HepG2 (cell line): ENCODE results near the gene UGP2. TPM values are rescaled to one million over a fixed set of nuclear protein-coding genes. Genes with fewer than 3 reads are reported as not detected.

Experiments used
- ELF3 ChIP-seq: IDR thresholded peaks from 2 replicates; pipeline ENCODE4 v1.6.1; 2016; ENCODE audit warnings: missing genetic modification reagents, missing compliant biosample characterization
- EZH2 ChIP-seq: conservative IDR thresholded peaks from 2 replicates; pipeline ENCODE4 v1.6.1; 2012; ENCODE audit warnings: mild to moderate bottlenecking, low read depth, low read length, moderate library complexity
- GABPA ChIP-seq, 2 experiments: IDR thresholded peaks; 2 replicates each; pipeline ENCODE4 v1.6.1; 2011 to 2016; ENCODE audit warnings: low read depth in 2 of 2, low read length in 1 of 2, missing biosample characterization in 1 of 2, missing genetic modification characterization in 1 of 2
- KAT8 ChIP-seq: IDR thresholded peaks from 2 replicates; pipeline ENCODE4 v1.6.1; 2016; ENCODE audit warnings: missing genetic modification reagents, missing compliant biosample characterization
- KDM5B ChIP-seq: sonication (generic); formaldehyde crosslinking; IDR thresholded peaks from 2 replicates; pipeline ENCODE4 v1.4.0; 2020; ENCODE audit warnings: missing genetic modification reagents, mild to moderate bottlenecking, borderline replicate concordance
- MAFG ChIP-seq: sonication (generic); formaldehyde crosslinking; IDR thresholded peaks from 2 replicates; pipeline ENCODE4 v1.5.1; 2020; ENCODE audit warnings: mild to moderate bottlenecking, missing genetic modification reagents
- MBNL3 ChIP-seq: fragments of 250-450 bp; sonication (Bioruptor Pico); conservative IDR thresholded peaks from 2 replicates; pipeline ENCODE4 v1.8.0; 2022; ENCODE audit warnings: mild to moderate bottlenecking, inconsistent platforms
- MEIS1 ChIP-seq: sonication (generic); formaldehyde crosslinking; IDR thresholded peaks from 2 replicates; pipeline ENCODE4 v1.9.0; 2021; ENCODE audit warnings: mild to moderate bottlenecking, missing genetic modification reagents, moderate library complexity, borderline replicate concordance
- RCOR2 ChIP-seq: IDR thresholded peaks from 2 replicates; pipeline ENCODE4 v1.6.1; 2016; ENCODE audit warnings: missing biosample characterization, missing genetic modification reagents
- TFE3 ChIP-seq: IDR thresholded peaks from 2 replicates; pipeline ENCODE4 v1.6.1; 2016
- TOPORS ChIP-seq: sonication (generic); formaldehyde crosslinking; IDR thresholded peaks from 2 replicates; pipeline ENCODE4 v1.8.0; 2023; ENCODE audit warnings: mild to moderate bottlenecking, missing genetic modification reagents
- ZNF124 ChIP-seq: sonication (generic); formaldehyde crosslinking; IDR thresholded peaks from 2 replicates; pipeline ENCODE4 v1.4.0; 2020; ENCODE audit warnings: missing genetic modification reagents
- ZNF574 ChIP-seq: sonication (generic); formaldehyde crosslinking; IDR thresholded peaks from 2 replicates; pipeline ENCODE4 v1.4.0; 2020; ENCODE audit warnings: missing genetic modification reagents
- ZNF678 ChIP-seq: sonication (generic); formaldehyde crosslinking; IDR thresholded peaks from 2 replicates; pipeline ENCODE4 v1.4.0; 2020; ENCODE audit warnings: mild to moderate bottlenecking, missing genetic modification reagents
- ZNF761 ChIP-seq: sonication (generic); formaldehyde crosslinking; conservative IDR thresholded peaks from 2 replicates; pipeline ENCODE4 v1.4.0; 2020; ENCODE audit warnings: mild to moderate bottlenecking, missing genetic modification reagents
- ZNF878 ChIP-seq: sonication (generic); formaldehyde crosslinking; IDR thresholded peaks from 2 replicates; pipeline ENCODE4 v1.8.1; 2023; ENCODE audit warnings: mild to moderate bottlenecking, missing genetic modification reagents, moderate library complexity
- polyA plus RNA-seq, 8 experiments: library from polyadenylated mRNA; depleted of rRNA in 3 of 8; stranded (reverse) in 7 of 8; unstranded in 1 of 8; fragments of >200 nt; fragmentation: Illumina TruSeq in 4 of 8; extraction: Trizol in 4 of 8; gene quantifications; 2 replicates each; pipeline versions ENCODE4 v1.2.1 to v1.2.3, GENCODE V29; 2011 to 2016; ENCODE audit warnings: low read depth in 4 of 8, missing spikeins in 1 of 8, mixed read lengths in 1 of 8; ENCODE audit not compliant: insufficient read depth in 1 of 8
- total RNA-seq, 5 experiments: library from RNA; depleted of rRNA; stranded (reverse); fragments of >200 nt; fragmentation: Illumina TruSeq; extraction: Trizol; gene quantifications; 2 replicates each; pipeline ENCODE4 v1.2.3, GENCODE V29; 2016; ENCODE audit warnings: low read depth in 1 of 5
- TF ChIP-seq, protein P1 (sequence below): sonication (generic); formaldehyde crosslinking; IDR thresholded peaks from 2 replicates; pipeline ENCODE4 v1.4.0; 2020; ENCODE audit warnings: missing genetic modification reagents
- TF ChIP-seq, protein P2 (sequence below): sonication (generic); formaldehyde crosslinking; IDR thresholded peaks from 2 replicates; pipeline ENCODE4 v1.4.0; 2020; ENCODE audit warnings: missing genetic modification reagents; ENCODE audit errors: not compliant biosample characterization
- TF ChIP-seq, protein P3 (sequence below): sonication (generic); formaldehyde crosslinking; IDR thresholded peaks from 2 replicates; pipeline ENCODE4; 2020; ENCODE audit warnings: missing genetic modification reagents, mild to moderate bottlenecking, borderline replicate concordance

Gene UGP2
- total and polyA plus RNA-seq, 2 of the 13 experiments (the other 11 are each of a cell fraction or from before 2014, with no cell fraction given): 96.0 to 134 TPM

DNA sequence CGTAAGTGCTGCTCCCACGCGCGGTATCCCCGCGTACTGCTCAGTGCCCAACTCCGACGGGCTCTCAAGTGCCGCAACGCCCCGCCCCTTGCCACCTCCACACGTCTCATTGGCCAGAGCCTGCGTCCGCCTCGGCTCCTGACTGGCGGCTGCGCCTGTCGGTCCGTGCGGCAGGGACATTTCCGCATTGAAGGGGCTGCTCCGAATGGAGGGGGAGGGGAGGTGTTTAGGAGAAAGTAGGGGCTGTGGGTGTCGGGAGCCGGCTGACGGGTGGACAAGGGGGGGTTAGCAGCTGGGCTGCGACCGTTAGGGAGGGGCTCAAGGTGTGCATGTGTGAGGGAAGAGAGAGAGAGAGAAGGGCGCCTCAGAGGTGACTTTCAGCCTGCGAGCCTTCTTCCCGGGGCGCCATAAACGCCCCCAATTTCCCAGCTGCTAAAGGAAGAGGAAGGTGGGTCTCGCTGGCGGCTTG is 877 bp upstream of the UGP2 start (continued):
- TF ChIP-seq TFE3 (no peak; the same call in 1 of the 2 replicates), ZNF761 (CRISPR knock-in tag) (no peak), RCOR2 (CRISPR knock-in tag) (no peak), ZNF878 (CRISPR knock-in tag) (no peak; the same call in 1 of the 2 replicates), ZNF678 (CRISPR knock-in tag) (no peak; the same call in 1 of the 2 replicates), EZH2 (no peak), TOPORS (CRISPR knock-in tag) (peak; percentile 95), KDM5B (CRISPR knock-in tag) (no peak), MBNL3 (CRISPR knock-in tag) (no peak), ELF3 (peak; percentile 97), KAT8 (CRISPR knock-in tag) (peak; percentile 82), MEIS1 (CRISPR knock-in tag) (0 out of 2 replicates have a peak, but pooled peaks have one; percentile 73), GABPA (IDR thresholded peaks at IDR 0.05; ENCODE audit: low read depth, low read length) (peak; percentile 59), GABPA (CRISPR knock-in tag; IDR thresholded peaks at IDR 0.05; ENCODE audit: low read depth) (peak; percentile 89), MAFG (no peak), ZNF124 (CRISPR knock-in tag) (no peak; the same call in 1 of the 2 replicates), ZNF574 (no peak; the same call in none of the 2 replicates)
- TF ChIP-seq, protein P1, sequence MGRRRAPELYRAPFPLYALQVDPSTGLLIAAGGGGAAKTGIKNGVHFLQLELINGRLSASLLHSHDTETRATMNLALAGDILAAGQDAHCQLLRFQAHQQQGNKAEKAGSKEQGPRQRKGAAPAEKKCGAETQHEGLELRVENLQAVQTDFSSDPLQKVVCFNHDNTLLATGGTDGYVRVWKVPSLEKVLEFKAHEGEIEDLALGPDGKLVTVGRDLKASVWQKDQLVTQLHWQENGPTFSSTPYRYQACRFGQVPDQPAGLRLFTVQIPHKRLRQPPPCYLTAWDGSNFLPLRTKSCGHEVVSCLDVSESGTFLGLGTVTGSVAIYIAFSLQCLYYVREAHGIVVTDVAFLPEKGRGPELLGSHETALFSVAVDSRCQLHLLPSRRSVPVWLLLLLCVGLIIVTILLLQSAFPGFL (CRISPR knock-in tag): no peak
- TF ChIP-seq, protein P2, sequence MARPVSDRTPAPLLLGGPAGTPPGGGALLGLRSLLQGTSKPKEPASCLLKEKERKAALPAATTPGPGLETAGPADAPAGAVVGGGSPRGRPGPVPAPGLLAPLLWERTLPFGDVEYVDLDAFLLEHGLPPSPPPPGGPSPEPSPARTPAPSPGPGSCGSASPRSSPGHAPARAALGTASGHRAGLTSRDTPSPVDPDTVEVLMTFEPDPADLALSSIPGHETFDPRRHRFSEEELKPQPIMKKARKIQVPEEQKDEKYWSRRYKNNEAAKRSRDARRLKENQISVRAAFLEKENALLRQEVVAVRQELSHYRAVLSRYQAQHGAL (CRISPR knock-in tag): no peak
- TF ChIP-seq, protein P3, sequence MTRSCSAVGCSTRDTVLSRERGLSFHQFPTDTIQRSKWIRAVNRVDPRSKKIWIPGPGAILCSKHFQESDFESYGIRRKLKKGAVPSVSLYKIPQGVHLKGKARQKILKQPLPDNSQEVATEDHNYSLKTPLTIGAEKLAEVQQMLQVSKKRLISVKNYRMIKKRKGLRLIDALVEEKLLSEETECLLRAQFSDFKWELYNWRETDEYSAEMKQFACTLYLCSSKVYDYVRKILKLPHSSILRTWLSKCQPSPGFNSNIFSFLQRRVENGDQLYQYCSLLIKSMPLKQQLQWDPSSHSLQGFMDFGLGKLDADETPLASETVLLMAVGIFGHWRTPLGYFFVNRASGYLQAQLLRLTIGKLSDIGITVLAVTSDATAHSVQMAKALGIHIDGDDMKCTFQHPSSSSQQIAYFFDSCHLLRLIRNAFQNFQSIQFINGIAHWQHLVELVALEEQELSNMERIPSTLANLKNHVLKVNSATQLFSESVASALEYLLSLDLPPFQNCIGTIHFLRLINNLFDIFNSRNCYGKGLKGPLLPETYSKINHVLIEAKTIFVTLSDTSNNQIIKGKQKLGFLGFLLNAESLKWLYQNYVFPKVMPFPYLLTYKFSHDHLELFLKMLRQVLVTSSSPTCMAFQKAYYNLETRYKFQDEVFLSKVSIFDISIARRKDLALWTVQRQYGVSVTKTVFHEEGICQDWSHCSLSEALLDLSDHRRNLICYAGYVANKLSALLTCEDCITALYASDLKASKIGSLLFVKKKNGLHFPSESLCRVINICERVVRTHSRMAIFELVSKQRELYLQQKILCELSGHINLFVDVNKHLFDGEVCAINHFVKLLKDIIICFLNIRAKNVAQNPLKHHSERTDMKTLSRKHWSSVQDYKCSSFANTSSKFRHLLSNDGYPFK (CRISPR knock-in tag): peak; percentile 82
